Measurements from ENCODE around the gene ATP5F1D. TPM values are rescaled to one million over a fixed set of nuclear protein-coding genes. Genes with fewer than 3 reads are reported as not detected.

ATP5F1D gene
- total RNA-seq, 1 donor from 2014 or later, result 7.1 TPM

DNA sequence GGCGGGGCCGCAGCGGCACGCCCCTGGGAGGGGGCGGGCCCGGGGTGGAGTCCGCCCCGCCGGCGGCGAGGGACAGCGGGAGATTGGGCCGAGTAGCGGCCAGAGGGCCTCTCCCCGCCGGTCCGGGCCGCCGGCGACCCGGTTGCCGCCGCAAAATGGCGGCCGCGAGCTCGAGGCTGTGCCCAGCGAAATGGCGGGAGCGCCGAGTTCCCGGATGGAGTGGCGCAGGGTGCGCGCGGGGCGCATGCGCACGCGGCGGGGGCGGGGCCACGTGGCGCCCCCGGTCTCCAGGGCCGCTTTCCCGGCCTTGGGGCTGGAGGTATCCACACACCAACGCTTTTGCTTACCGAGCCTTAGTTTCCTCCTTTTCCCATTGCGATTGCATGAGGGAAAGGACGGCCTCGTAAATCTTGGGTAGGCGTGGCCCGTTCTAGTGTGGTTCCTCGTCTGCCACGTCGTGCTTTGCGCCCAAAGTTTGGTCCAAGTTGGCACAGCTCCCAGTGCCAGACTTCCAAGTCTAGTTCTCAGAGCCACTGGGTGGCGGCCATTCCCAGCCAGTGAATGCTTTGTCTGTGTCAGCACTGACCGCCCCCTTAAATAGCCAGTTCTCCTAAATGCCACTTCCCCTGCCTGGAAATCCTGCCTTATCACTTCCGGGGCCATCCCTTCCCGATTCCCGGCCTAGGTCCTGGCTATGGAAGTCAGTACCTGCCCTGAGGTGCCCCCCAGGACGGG, 28.1 kb downstream of the ATP5F1D start:
- Mint-ChIP-seq H3K4me3 (peak overlapping the region; percentile 90), H3K9me3 (no peaks in the 10 kb centered on the region), H3K36me3 (peaks cover 27% of the 10 kb centered on the region), H3K27ac (peak overlapping the region; percentile 37), H3K4me1 (peaks cover 71% of the 10 kb centered on the region), H3K27me3 (ENCODE audit: insufficient read depth, low read depth) (peaks cover 34% of the 10 kb centered on the region)
- Histone ChIP-seq H3K27ac (peak overlapping the region; percentile 98), H2AFZ (replicated peaks) (no peak overlapping the region), H3F3A (ENCODE audit: low read depth) (peaks cover 86% of the 10 kb centered on the region), H3K9me3 (ENCODE audit: low read depth) (no peaks in the 10 kb centered on the region), H3K4me1 (peaks cover 62% of the 10 kb centered on the region), H3K4me3 (peak overlapping the region; percentile 74), H3K36me3 (peaks cover 5% of the 10 kb centered on the region), H3K27me3 (peaks cover 14% of the 10 kb centered on the region), H4K20me1 (ENCODE audit: low read depth) (peaks cover 56% of the 10 kb centered on the region), H3K4me2 (peak overlapping the region; percentile 99), H3K9ac (peak overlapping the region; percentile 77), H3K79me2 (ENCODE audit: low read depth) (peaks cover 47% of the 10 kb centered on the region)
- TF ChIP-seq, protein P1, sequence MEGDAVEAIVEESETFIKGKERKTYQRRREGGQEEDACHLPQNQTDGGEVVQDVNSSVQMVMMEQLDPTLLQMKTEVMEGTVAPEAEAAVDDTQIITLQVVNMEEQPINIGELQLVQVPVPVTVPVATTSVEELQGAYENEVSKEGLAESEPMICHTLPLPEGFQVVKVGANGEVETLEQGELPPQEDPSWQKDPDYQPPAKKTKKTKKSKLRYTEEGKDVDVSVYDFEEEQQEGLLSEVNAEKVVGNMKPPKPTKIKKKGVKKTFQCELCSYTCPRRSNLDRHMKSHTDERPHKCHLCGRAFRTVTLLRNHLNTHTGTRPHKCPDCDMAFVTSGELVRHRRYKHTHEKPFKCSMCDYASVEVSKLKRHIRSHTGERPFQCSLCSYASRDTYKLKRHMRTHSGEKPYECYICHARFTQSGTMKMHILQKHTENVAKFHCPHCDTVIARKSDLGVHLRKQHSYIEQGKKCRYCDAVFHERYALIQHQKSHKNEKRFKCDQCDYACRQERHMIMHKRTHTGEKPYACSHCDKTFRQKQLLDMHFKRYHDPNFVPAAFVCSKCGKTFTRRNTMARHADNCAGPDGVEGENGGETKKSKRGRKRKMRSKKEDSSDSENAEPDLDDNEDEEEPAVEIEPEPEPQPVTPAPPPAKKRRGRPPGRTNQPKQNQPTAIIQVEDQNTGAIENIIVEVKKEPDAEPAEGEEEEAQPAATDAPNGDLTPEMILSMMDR (IDR thresholded peaks at IDR 0.05), result no peak
- no peak for TF ChIP-seq EZH2 (IDR thresholded peaks at IDR 0.05)
- no peak for TF ChIP-seq EZH2phosphoT487 (IDR thresholded peaks at IDR 0.05)
- DNase-seq (ENCODE audit: low spot score), result peak; percentile 95

DNA sequence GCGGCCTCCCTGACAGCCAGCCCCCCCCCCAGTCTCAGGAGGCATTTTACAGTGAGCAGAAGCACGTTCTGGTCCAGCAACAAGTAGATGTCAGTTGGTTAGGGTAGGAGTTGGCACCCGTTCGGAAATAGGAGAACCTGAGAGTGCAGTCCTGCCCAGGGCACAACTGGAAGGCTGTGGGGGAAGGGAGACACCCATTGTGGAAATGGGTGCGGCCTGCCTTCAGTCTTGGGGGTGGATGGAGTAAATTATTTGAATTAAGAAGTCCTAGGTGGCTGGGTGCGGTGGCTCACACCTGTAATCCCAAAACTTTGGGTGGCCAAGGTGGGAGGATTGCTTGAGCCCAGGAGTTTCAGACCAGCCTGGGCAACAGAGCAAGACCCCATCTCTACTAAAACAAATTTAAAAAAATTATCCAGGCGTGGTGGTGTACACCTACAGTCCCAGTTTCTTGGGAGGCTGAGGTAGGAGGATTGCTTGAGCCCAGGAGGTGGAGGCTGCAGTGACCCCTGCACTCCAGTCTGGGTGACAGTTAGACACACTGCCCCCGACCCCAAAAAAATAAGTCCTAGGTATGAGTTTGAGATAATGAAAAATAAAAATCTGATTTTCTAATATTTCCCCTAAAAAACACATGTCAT, 28.8 kb downstream of the ATP5F1D start:
- Histone ChIP-seq H3K9me3 (ENCODE audit: low read depth) (no peaks in the 10 kb centered on the region), H4K20me1 (ENCODE audit: low read depth) (peaks cover 59% of the 10 kb centered on the region), H3K27me3 (peaks cover 14% of the 10 kb centered on the region), H3K79me2 (ENCODE audit: low read depth) (peaks cover 47% of the 10 kb centered on the region), H3K27ac (no peak overlapping the region), H2AFZ (replicated peaks) (no peak overlapping the region), H3K4me3 (peak overlapping the region; percentile 74), H3K9ac (peak overlapping the region; percentile 77), H3K4me1 (peaks cover 59% of the 10 kb centered on the region), H3F3A (ENCODE audit: low read depth) (peaks cover 85% of the 10 kb centered on the region), H3K4me2 (peak overlapping the region; percentile 99), H3K36me3 (peaks cover 5% of the 10 kb centered on the region)
- no peak for DNase-seq (ENCODE audit: low spot score)
- Mint-ChIP-seq H3K27me3 (ENCODE audit: insufficient read depth, low read depth) (peaks cover 30% of the 10 kb centered on the region), H3K4me3 (peak overlapping the region; percentile 90), H3K4me1 (peaks cover 64% of the 10 kb centered on the region), H3K36me3 (peaks cover 27% of the 10 kb centered on the region), H3K9me3 (no peaks in the 10 kb centered on the region), H3K27ac (peak overlapping the region; percentile 37)
- TF ChIP-seq, protein P1 (IDR thresholded peaks at IDR 0.05), result no peak
- no peak for TF ChIP-seq EZH2 (IDR thresholded peaks at IDR 0.05)
- no peak for TF ChIP-seq EZH2phosphoT487 (IDR thresholded peaks at IDR 0.05)

DNA sequence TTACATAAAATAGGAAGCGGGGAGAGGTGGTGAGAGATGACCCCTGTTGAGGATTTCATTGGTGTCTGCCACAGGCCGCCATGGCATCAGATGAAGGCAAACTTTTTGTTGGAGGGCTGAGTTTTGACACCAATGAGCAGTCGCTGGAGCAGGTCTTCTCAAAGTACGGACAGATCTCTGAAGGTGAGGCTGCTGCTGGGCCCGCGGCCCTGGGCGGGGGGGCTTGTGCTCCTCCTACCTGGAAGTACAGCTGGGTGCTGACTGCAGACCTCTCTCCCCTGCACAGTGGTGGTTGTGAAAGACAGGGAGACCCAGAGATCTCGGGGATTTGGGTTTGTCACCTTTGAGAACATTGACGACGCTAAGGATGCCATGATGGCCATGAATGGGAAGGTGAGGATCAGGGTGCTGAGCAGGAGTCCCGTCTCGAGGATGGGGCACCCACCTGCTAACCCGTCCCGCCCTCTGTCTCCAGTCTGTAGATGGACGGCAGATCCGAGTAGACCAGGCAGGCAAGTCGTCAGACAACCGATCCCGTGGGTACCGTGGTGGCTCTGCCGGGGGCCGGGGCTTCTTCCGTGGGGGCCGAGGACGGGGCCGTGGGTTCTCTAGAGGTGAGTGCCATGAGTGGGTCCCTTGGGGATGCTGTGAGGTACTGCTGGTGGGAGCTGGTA, 29.4 kb downstream of the ATP5F1D start:
- DNase-seq (ENCODE audit: low spot score), result no peak
- Histone ChIP-seq H3F3A (ENCODE audit: low read depth) (peaks cover 82% of the 10 kb centered on the region), H3K27me3 (peaks cover 14% of the 10 kb centered on the region), H3K4me3 (peak overlapping the region; percentile 74), H2AFZ (replicated peaks) (no peak overlapping the region), H3K9me3 (ENCODE audit: low read depth) (no peaks in the 10 kb centered on the region), H3K36me3 (peaks cover 5% of the 10 kb centered on the region), H3K27ac (peak overlapping the region; percentile 13), H3K79me2 (ENCODE audit: low read depth) (peaks cover 47% of the 10 kb centered on the region), H4K20me1 (ENCODE audit: low read depth) (peaks cover 60% of the 10 kb centered on the region), H3K9ac (no peak overlapping the region), H3K4me2 (peak overlapping the region; percentile 99), H3K4me1 (peaks cover 54% of the 10 kb centered on the region)
- TF ChIP-seq EZH2phosphoT487 (IDR thresholded peaks at IDR 0.05) (no peak), EZH2 (IDR thresholded peaks at IDR 0.05) (no peak)
- TF ChIP-seq, protein P1 (IDR thresholded peaks at IDR 0.05), result no peak
- H3K27me3 Mint-ChIP-seq (ENCODE audit: insufficient read depth, low read depth), result peaks cover 30% of the 10 kb centered on the region
- H3K4me3 Mint-ChIP-seq, result peak overlapping the region; percentile 90
- peaks cover 59% of the 10 kb centered on the region for H3K4me1 Mint-ChIP-seq
- no peaks in the 10 kb centered on the region for H3K9me3 Mint-ChIP-seq
- H3K36me3 Mint-ChIP-seq, result peaks cover 27% of the 10 kb centered on the region
- H3K27ac Mint-ChIP-seq, result no peak overlapping the region

All from neural progenitor cell (in vitro differentiated cells).